HG03469 (cell line): ENCODE data around the gene RNF217.
"Not testable (repeated sequence)": the region's sequence is repeated elsewhere in the genome, so short reads cannot be mapped to it uniquely, and the experiment has no call there.

Experiments used
- ATAC-seq: cut with Tn5 transposase; IDR thresholded peaks from one replicate; pipeline ENCODE4 v1.9.1; 2021; ENCODE audit warnings: mild to moderate bottlenecking, moderate library complexity, moderate number of reproducible peaks; ENCODE audit not compliant: unreplicated experiment

Gene RNF217

GRCh38 chr6:124962639-124963415 is 590 bp downstream of the RNF217 start:
- ATAC-seq = no peak

GRCh38 chr6:124963416-124963785 is 1.2 kb downstream of the RNF217 start:
- no peak for ATAC-seq

- ATAC-seq = no peak
Observed at GRCh38 chr6:124963831-124964763, 1.9 kb downstream of the RNF217 start.

GRCh38 chr6:124964764-124965105 is 2.5 kb downstream of the RNF217 start:
- ATAC-seq = no peak

GRCh38 chr6:124965424-124965850 is 3.2 kb downstream of the RNF217 start:
- not testable (repeated sequence) for ATAC-seq

GRCh38 chr6:124967444-124967843 is 5.2 kb downstream of the RNF217 start:
- ATAC-seq = no peak

- no peak for ATAC-seq
Observed at GRCh38 chr6:124968401-124968800, 6.2 kb downstream of the RNF217 start.

GRCh38 chr6:124970243-124970642 is 8.0 kb downstream of the RNF217 start:
- no peak for ATAC-seq

GRCh38 chr6:124970763-124971162 is 8.5 kb downstream of the RNF217 start:
- ATAC-seq = no peak

GRCh38 chr6:124973780-124974179 is 11.5 kb downstream of the RNF217 start:
- ATAC-seq = no peak

- ATAC-seq = no peak
Observed at GRCh38 chr6:124974771-124975377, 12.6 kb downstream of the RNF217 start.

GRCh38 chr6:124977067-124977908 is 15.1 kb downstream of the RNF217 start:
- no peak for ATAC-seq

GRCh38 chr6:124978451-124979293 is 16.4 kb downstream of the RNF217 start:
- no peak for ATAC-seq

- no peak for ATAC-seq
Observed at GRCh38 chr6:124979294-124979678, 17.0 kb downstream of the RNF217 start.

- ATAC-seq = no peak
Observed at GRCh38 chr6:124982669-124983068, 20.4 kb downstream of the RNF217 start.

- ATAC-seq = peak; percentile 51
Observed at GRCh38 chr6:124983383-124984083, 21.3 kb downstream of the RNF217 start.

- ATAC-seq = no peak
Observed at GRCh38 chr6:124984668-124985338, 22.6 kb downstream of the RNF217 start.

- no peak for ATAC-seq
Observed at GRCh38 chr6:124986164-124986563, 23.9 kb downstream of the RNF217 start.

GRCh38 chr6:124987291-124987690 is 25.1 kb downstream of the RNF217 start:
- ATAC-seq = no peak
